H1 (cell line): ENCODE measurements around the gene ERLIN1. TPM values are rescaled to one million over a fixed set of nuclear protein-coding genes. Genes with fewer than 3 reads are reported as not detected.

Experiments
- CTCF ChIA-PET: fragments of 300-600 bp; sonication (Branson Sonifier 250); formaldehyde crosslinking; loops from one replicate; lab custom pipeline; 2021; ENCODE audit not compliant: partially characterized antibody; lab: Charles Lee
- POLR2A ChIA-PET: fragments of 300-600 bp; sonication (Branson Sonifier 250); formaldehyde crosslinking; loops from one replicate; lab custom pipeline; 2021; ENCODE audit warnings: inconsistent platforms; ENCODE audit not compliant: partially characterized antibody; lab: Charles Lee
- DNase-seq, 2 experiments: peaks; one replicate each; pipeline versions ENCODE4 v3.0.0 to v3.0.0-alpha.2; 2010 to 2022; ENCODE audit warnings: low spot score in 2 of 2, low read depth in 1 of 2, mixed read lengths in 1 of 2
- FAIRE-seq: peaks from 2 replicates; lab custom pipeline; 2011; peaks lifted over from hg19 to GRCh38; lab: Jason Lieb, UNC
- H2AFZ ChIP-seq: 2 replicates; pipeline ENCODE4 v1.8.1; 2012; ENCODE audit warnings: low read length, inconsistent platforms
- H2AK5ac ChIP-seq: 2 replicates; pipeline ENCODE4 v1.6.1; 2013; ENCODE audit warnings: low read depth, low read length
- H2BK120ac ChIP-seq: replicated peaks from 2 replicates; pipeline ENCODE3; 2013; ENCODE audit warnings: low read depth, low read length, inconsistent platforms
- H2BK12ac ChIP-seq: 2 replicates; pipeline ENCODE4 v1.6.1; 2013; ENCODE audit warnings: low read depth, low read length
- H2BK15ac ChIP-seq: 2 replicates; pipeline ENCODE4 v1.6.1; 2013; ENCODE audit warnings: low read length
- H2BK20ac ChIP-seq: 2 replicates; pipeline ENCODE4 v1.6.1; 2013; ENCODE audit warnings: low read length
- H2BK5ac ChIP-seq: 2 replicates; pipeline ENCODE4 v1.6.1; 2013; ENCODE audit warnings: low read depth, low read length
- H3K14ac ChIP-seq: 2 replicates; pipeline ENCODE4 v1.6.1; 2013; ENCODE audit warnings: inconsistent platforms; ENCODE audit not compliant: insufficient read length
- H3K18ac ChIP-seq: 2 replicates; pipeline ENCODE4 v1.6.1; 2013; ENCODE audit warnings: low read length; ENCODE audit errors: extremely low read depth
- H3K23ac ChIP-seq: 2 replicates; pipeline ENCODE4 v1.6.1; 2013; ENCODE audit warnings: inconsistent platforms; ENCODE audit not compliant: insufficient read length
- H3K23me2 ChIP-seq: 2 replicates; pipeline ENCODE4 v1.6.1; 2013; ENCODE audit warnings: low read depth, low read length
- H3K27ac ChIP-seq: 2 replicates; pipeline ENCODE4 v1.6.1; 2011; ENCODE audit warnings: low read depth, low read length, inconsistent platforms
- H3K27me3 ChIP-seq, 4 experiments: replicated peaks in 1 of 4; 1 replicate in 1 of 4; 2 replicates in 3 of 4; pipeline versions ENCODE4 v1.6.1 to v1.8.1; 2011 to 2013; ENCODE audit warnings: low read length in 3 of 4, mild to moderate bottlenecking in 3 of 4, inconsistent platforms in 2 of 4, mixed read lengths in 2 of 4, moderate library complexity in 1 of 4; ENCODE audit not compliant: control insufficient read depth in 3 of 4, insufficient read depth in 3 of 4; ENCODE audit errors: extremely low read depth in 1 of 4
- H3K36me3 ChIP-seq, 4 experiments: 2 replicates each; pipeline versions ENCODE4 v1.6.1 to v1.8.1; 2011 to 2013; ENCODE audit warnings: mild to moderate bottlenecking in 4 of 4, low read length in 3 of 4, moderate library complexity in 2 of 4, control low read depth in 1 of 4, inconsistent platforms in 1 of 4; ENCODE audit not compliant: insufficient read depth in 4 of 4, control insufficient read depth in 2 of 4
- H3K4ac ChIP-seq: replicated peaks from 2 replicates; pipeline ENCODE3; 2013; ENCODE audit warnings: low read length, low read depth, mixed read lengths, inconsistent platforms; ENCODE audit not compliant: insufficient read length
- H3K4me1 ChIP-seq, 4 experiments: replicated peaks in 1 of 4; 1 replicate in 1 of 4; 2 replicates in 3 of 4; pipeline versions ENCODE4 v1.6.1 to v1.8.1; 2011 to 2013; ENCODE audit warnings: low read length in 3 of 4, inconsistent platforms in 2 of 4, mixed read lengths in 1 of 4; ENCODE audit not compliant: insufficient read depth in 4 of 4, control insufficient read depth in 3 of 4
- H3K4me2 ChIP-seq, 2 experiments: 2 replicates each; pipeline versions ENCODE4 v1.6.1 to v1.8.1; 2011 to 2013; ENCODE audit warnings: low read depth in 2 of 2, low read length in 2 of 2, control low read depth in 1 of 2, inconsistent platforms in 1 of 2, mild to moderate bottlenecking in 1 of 2; ENCODE audit not compliant: insufficient read depth in 1 of 2
- H3K4me3 ChIP-seq, 4 experiments: fragments of 200-600, 300-600 bp in 1 of 4; sonication (generic), shearing (Covaris generic), sonication (Bioruptor Twin) in 1 of 4; 2 replicates each; pipeline versions ENCODE4 v1.5.1 to v1.8.1; 2011 to 2016; ENCODE audit warnings: low read length in 4 of 4, low read depth in 3 of 4, control low read depth in 2 of 4, inconsistent platforms in 2 of 4, mild to moderate bottlenecking in 2 of 4, mixed read lengths in 1 of 4, moderate library complexity in 1 of 4; ENCODE audit not compliant: insufficient read depth in 2 of 4; ENCODE audit errors: extremely low read depth in 1 of 4
- H3K56ac ChIP-seq: replicated peaks from 2 replicates; pipeline ENCODE3; 2013; ENCODE audit warnings: low read depth, mild to moderate bottlenecking, mixed read lengths, low read length, inconsistent platforms; ENCODE audit not compliant: insufficient read length
- H3K79me1 ChIP-seq: 2 replicates; pipeline ENCODE4 v1.6.1; 2013; ENCODE audit warnings: low read depth, low read length, control low read depth
- H3K79me2 ChIP-seq, 2 experiments: 2 replicates each; pipeline versions ENCODE4 v1.6.1 to v1.8.1; 2012 to 2013; ENCODE audit warnings: low read length in 2 of 2, mild to moderate bottlenecking in 2 of 2, inconsistent platforms in 1 of 2; ENCODE audit not compliant: insufficient read depth in 2 of 2, control insufficient read depth in 1 of 2
- H3K9ac ChIP-seq, 4 experiments: replicated peaks in 1 of 4; 1 replicate in 1 of 4; 2 replicates in 3 of 4; pipeline versions ENCODE4 v1.6.1 to v1.8.1; 2011 to 2013; ENCODE audit warnings: low read depth in 3 of 4, low read length in 3 of 4, control low read depth in 2 of 4, mild to moderate bottlenecking in 2 of 4, moderate library complexity in 2 of 4, inconsistent platforms in 1 of 4; ENCODE audit errors: extremely low read depth in 1 of 4
- H3K9me3 ChIP-seq, 2 experiments: 2 replicates each; pipeline versions ENCODE4 v1.6.1 to v1.8.1; 2012 to 2013; ENCODE audit warnings: mild to moderate bottlenecking in 2 of 2, moderate library complexity in 2 of 2, control low read depth in 1 of 2, inconsistent platforms in 1 of 2, low read depth in 1 of 2, low read length in 1 of 2, mixed read lengths in 1 of 2; ENCODE audit not compliant: insufficient read depth in 2 of 2
- H4K20me1 ChIP-seq, 2 experiments: replicated peaks in 1 of 2; 2 replicates each; pipeline versions ENCODE3 to v1.8.1; 2011 to 2013; ENCODE audit warnings: inconsistent platforms in 2 of 2, low read length in 2 of 2, mild to moderate bottlenecking in 1 of 2; ENCODE audit not compliant: insufficient read depth in 2 of 2, control insufficient read depth in 1 of 2
- H4K5ac ChIP-seq: 2 replicates; pipeline ENCODE4 v1.6.1; 2013; ENCODE audit warnings: low read length, low read depth, mixed read lengths, inconsistent platforms; ENCODE audit not compliant: insufficient read length
- H4K8ac ChIP-seq: 2 replicates; pipeline ENCODE4 v1.8.0; 2013; ENCODE audit warnings: mild to moderate bottlenecking, moderate library complexity, low read length, inconsistent platforms; ENCODE audit not compliant: insufficient read depth; ENCODE audit errors: extremely low read depth
- H4K91ac ChIP-seq: replicated peaks from 2 replicates; pipeline ENCODE3; 2013; ENCODE audit warnings: low read length, mixed read lengths, inconsistent platforms; ENCODE audit not compliant: insufficient read length
- USF2 ChIP-seq: IDR thresholded peaks from 2 replicates; pipeline ENCODE4 v1.6.1; 2011; ENCODE audit warnings: low read length, improper control_type of control experiment
- WGBS, 2 experiments: shearing (Covaris generic) in 1 of 2; methylation state at CpG; one replicate each; pipeline versions ENCODE4 v1.1.6 to v1.1.7; 2013 to 2015; ENCODE audit warnings: low lambda C conversion rate in 2 of 2, mixed read lengths in 2 of 2, inconsistent platforms in 1 of 2, low coverage in 1 of 2, missing lambda C conversion rate in 1 of 2; ENCODE audit not compliant: insufficient replicate concordance in 2 of 2, insufficient coverage in 1 of 2, insufficient read length in 1 of 2; ENCODE audit errors: extremely low coverage in 1 of 2, missing lambda C conversion rate in 1 of 2; 5-methylcytosine and 5-hydroxymethylcytosine counted together
- polyA plus RNA-seq, 7 experiments: library from polyadenylated mRNA; depleted of rRNA in 3 of 7; stranded (reverse) in 5 of 7; unstranded in 2 of 7; fragments of >200 nt in 5 of 7; fragments of 200-250 nt in 2 of 7; gene quantifications; 1 replicate in 5 of 7; 2 replicates in 1 of 7; 4 replicates in 1 of 7; pipeline versions ENCODE4 v1.2.1 to v1.2.3, GENCODE V29; 2011 to 2013; ENCODE audit warnings: missing spikeins in 2 of 7, mixed read lengths in 2 of 7
- total RNA-seq: library from RNA; stranded (reverse); fragmentation: NEBNext Ultra II Directional; extraction: Animal tissue kit (Norgen Biotek cat#: 25700); gene quantifications from 2 replicates; pipeline ENCODE4 v1.2.1, GENCODE V29; 2021

ERLIN1 gene
- total and polyA plus RNA-seq, 2 of the 8 experiments (the other 6 are each of a cell fraction or from before 2014, with no cell fraction given) = 16.5 to 32.0 TPM

DNA sequence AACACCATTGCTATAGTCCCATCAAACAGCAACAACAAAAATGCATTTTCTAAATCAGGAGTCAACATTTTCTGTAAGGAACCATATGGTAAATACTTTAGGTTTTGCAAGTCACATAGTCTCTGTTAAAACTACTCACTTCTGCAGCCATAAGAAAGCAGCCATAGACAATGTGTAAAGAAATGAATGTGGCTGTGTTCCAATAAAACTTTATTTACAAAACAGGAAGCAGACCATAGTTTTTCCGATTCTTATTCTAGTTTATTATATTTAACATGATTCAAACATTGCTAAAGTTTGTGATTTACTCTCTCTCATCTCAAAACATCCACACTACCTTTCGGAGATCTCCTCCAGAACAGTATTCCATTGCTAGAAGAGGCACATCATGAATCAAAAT lies 36.7 kb upstream of the ERLIN1 start:
- H2AK5ac ChIP-seq = no peak overlapping the region
- H4K5ac ChIP-seq = no peak overlapping the region
- H3K27me3 ChIP-seq = no peaks in the 10 kb centered on the region
- H2AFZ ChIP-seq = no peak overlapping the region
- H3K23ac ChIP-seq = no peak overlapping the region
- H3K27ac ChIP-seq = no peak overlapping the region
- H4K8ac ChIP-seq = no peak overlapping the region
- H3K23me2 ChIP-seq = no peaks in the 10 kb centered on the region
- H2BK12ac ChIP-seq = no peak overlapping the region
- no peak for DNase-seq
- FAIRE-seq = no peak
- no peak overlapping the region for H3K18ac ChIP-seq
- 93% methylated on average over 2 of the region's 2 CpGs; no CpG with 5 or more reads in 1 of the 2 experiments for WGBS, 2 experiments
- no peaks in the 10 kb centered on the region; the same call in none of the 2 replicates for H3K79me1 ChIP-seq
- POLR2A ChIA-PET = no interaction called here
- no peaks in the 10 kb centered on the region for H3K4me1 ChIP-seq
- no peaks in the 10 kb centered on the region for H3K9me3 ChIP-seq
- H3K56ac ChIP-seq = no peak overlapping the region
- no peak for TF ChIP-seq USF2
- H4K91ac ChIP-seq = no peak overlapping the region
- no peak overlapping the region for H3K4me3 ChIP-seq
- H2BK5ac ChIP-seq = no peak overlapping the region
- H4K20me1 ChIP-seq = peaks cover 0 to under 1% of the 10 kb centered on the region in 2 experiments
- H3K9ac ChIP-seq = no peak overlapping the region
- no peak overlapping the region for H3K4ac ChIP-seq
- H2BK120ac ChIP-seq = no peak overlapping the region
- no peak overlapping the region for H2BK20ac ChIP-seq
- CTCF ChIA-PET = no interaction called here
- no peak overlapping the region for H3K4me2 ChIP-seq
- peaks cover 13 to 43% (median 20%) of the 10 kb centered on the region in 4 experiments for H3K36me3 ChIP-seq
- H3K79me2 ChIP-seq = peaks cover 0 to 15% of the 10 kb centered on the region in 2 experiments; a peak in 2 of 4 replicates
- no peak overlapping the region for H2BK15ac ChIP-seq
- no peak overlapping the region for H3K14ac ChIP-seq
